HepG2 (cell line): Measurements from ENCODE around the gene MORN1. TPM values are rescaled to one million over a fixed set of nuclear protein-coding genes. Genes with fewer than 3 reads are reported as not detected.
A peak's percentile ranks its signal among the peaks of the same experiment; 100 is the strongest.

ENCODE experiments used
- ATAC-seq: fragments of 200-7000 bp; cut with Tn5 transposase; 3 replicates; pipeline ENCODE4 v1.9.1; 2020; ENCODE audit warnings: mild to moderate bottlenecking, moderate library complexity
- BruUV-seq: library from RNA; stranded (reverse); fragments of 400-500 nt; replicated peaks from 2 replicates; lab custom pipeline; 2021; lab: Mats Ljungman, UMichigan
- CTCF ChIA-PET: fragments of 300-600 bp; formaldehyde crosslinking; extraction: SDS; loops from one replicate; lab custom pipeline; 2021; ENCODE audit warnings: low total read pairs, inconsistent platforms, low intra/inter-chr PET ratio; lab: Yijun Ruan, JAX
- POLR2A ChIA-PET: fragments of 350-600 bp; sonication (Branson Sonifier 250); formaldehyde crosslinking; loops from one replicate; lab custom pipeline; 2020; ENCODE audit warnings: antibody characterized with exemption, inconsistent platforms; lab: Yijun Ruan, JAX
- DNase-seq: peaks from one replicate; pipeline ENCODE4 v3.0.0-alpha.2; 2015; ENCODE audit warnings: low spot score
- FAIRE-seq: peaks from 3 replicates; lab custom pipeline; 2011; peaks lifted over from hg19 to GRCh38; lab: Jason Lieb, UNC
- H2AFZ ChIP-seq: one replicate; pipeline ENCODE4 v1.6.1; 2011; ENCODE audit warnings: low read length, inconsistent platforms
- H3K27ac ChIP-seq: fragments of 300-600 bp; 3 replicates; pipeline ENCODE4 v1.8.0; 2011; ENCODE audit warnings: mixed run types, mild to moderate bottlenecking, mixed read lengths, low read length, inconsistent platforms; ENCODE audit not compliant: insufficient read depth; ENCODE audit errors: extremely low read length
- H3K27me3 ChIP-seq, 2 experiments: fragments of 200-600 bp in 1 of 2; 2 replicates in 1 of 2; 3 replicates in 1 of 2; pipeline versions ENCODE4 v1.6.0 to v1.8.0; 2011; ENCODE audit warnings: low read length in 2 of 2, mild to moderate bottlenecking in 2 of 2, moderate library complexity in 2 of 2, inconsistent platforms in 1 of 2; ENCODE audit not compliant: insufficient read depth in 2 of 2, control insufficient read depth in 1 of 2
- H3K36me3 ChIP-seq, 2 experiments: fragments of 200-600 bp in 1 of 2; replicated peaks in 1 of 2; 2 replicates in 1 of 2; 3 replicates in 1 of 2; pipeline versions ENCODE4 v1.5.1 to v1.8.0; 2011; ENCODE audit warnings: low read length in 2 of 2, inconsistent platforms in 1 of 2; ENCODE audit not compliant: insufficient read depth in 2 of 2, control insufficient read depth in 1 of 2
- H3K4me1 ChIP-seq: 2 replicates; pipeline ENCODE4 v1.5.1; 2012; ENCODE audit warnings: low read length, inconsistent platforms; ENCODE audit not compliant: insufficient read depth
- H3K4me2 ChIP-seq: 2 replicates; pipeline ENCODE4 v1.6.0; 2011; ENCODE audit warnings: low read depth, low read length, inconsistent platforms
- H3K4me3 ChIP-seq, 3 experiments: fragments of 200-600 bp in 1 of 3; sonication (generic), shearing (Covaris generic) in 1 of 3; replicated peaks in 1 of 3; 2 replicates each; pipeline ENCODE4 v1.5.1; 2011 to 2016; ENCODE audit warnings: low read length in 3 of 3, inconsistent platforms in 2 of 3, low read depth in 2 of 3, mild to moderate bottlenecking in 2 of 3, control low read depth in 1 of 3, mixed read lengths in 1 of 3; ENCODE audit not compliant: insufficient read depth in 1 of 3
- H3K79me2 ChIP-seq: one replicate; pipeline ENCODE4 v1.6.1; 2011; ENCODE audit warnings: low read length, inconsistent platforms; ENCODE audit not compliant: insufficient read depth
- H3K9ac ChIP-seq: 2 replicates; pipeline ENCODE4 v1.6.0; 2011; ENCODE audit warnings: mild to moderate bottlenecking, low read depth, low read length, inconsistent platforms; ENCODE audit not compliant: insufficient read depth
- H3K9me3 ChIP-seq: 2 replicates; pipeline ENCODE4 v1.5.1; 2012; ENCODE audit warnings: mild to moderate bottlenecking, low read length
- H4K20me1 ChIP-seq: 2 replicates; pipeline ENCODE4 v1.6.0; 2011; ENCODE audit warnings: inconsistent platforms, mild to moderate bottlenecking, low read length, moderate library complexity; ENCODE audit not compliant: insufficient read depth
- ARNTL ChIP-seq: sonication (generic); formaldehyde crosslinking; IDR thresholded peaks from 2 replicates; pipeline ENCODE4 v1.4.0; 2020; ENCODE audit warnings: mild to moderate bottlenecking, missing genetic modification reagents
- CBX5 ChIP-seq: sonication (generic); formaldehyde crosslinking; IDR thresholded peaks from 2 replicates; pipeline ENCODE4 v1.4.0; 2020; ENCODE audit warnings: missing genetic modification reagents, borderline replicate concordance
- DPF2 ChIP-seq: sonication (generic); formaldehyde crosslinking; IDR thresholded peaks from 2 replicates; pipeline ENCODE4 v1.4.0; 2020; ENCODE audit warnings: mild to moderate bottlenecking, low read depth, missing genetic modification reagents, borderline replicate concordance
- E2F1 ChIP-seq: sonication (generic); formaldehyde crosslinking; IDR thresholded peaks from 2 replicates; pipeline ENCODE4 v1.5.0; 2020; ENCODE audit warnings: missing genetic modification reagents
- ELF1 ChIP-seq: sonication (generic); formaldehyde crosslinking; IDR thresholded peaks from 2 replicates; pipeline ENCODE4 v1.4.0; 2020; ENCODE audit warnings: missing genetic modification reagents
- HNF1A ChIP-seq, 2 experiments: sonication (generic) in 1 of 2; formaldehyde crosslinking in 1 of 2; IDR thresholded peaks; 2 replicates each; pipeline versions ENCODE4 v1.4.0 to v1.6.1; 2016 to 2020; ENCODE audit warnings: borderline replicate concordance in 1 of 2, low read depth in 1 of 2, mild to moderate bottlenecking in 1 of 2, missing genetic modification reagents in 1 of 2
- IRF2 ChIP-seq: IDR thresholded peaks from 2 replicates; pipeline ENCODE4 v1.6.1; 2018; ENCODE audit warnings: missing genetic modification reagents, missing compliant biosample characterization
- KAT2B ChIP-seq: fragments of 150-350 bp; IDR thresholded peaks from 2 replicates; pipeline ENCODE4 v1.6.1; 2014; ENCODE audit warnings: low read depth, low read length, borderline replicate concordance
- PHF5A ChIP-seq: IDR thresholded peaks from one replicate; pipeline ENCODE4 v1.6.1; 2018; ENCODE audit warnings: low read depth, missing genetic modification reagents; ENCODE audit not compliant: unreplicated experiment
- REL ChIP-seq: sonication (generic); formaldehyde crosslinking; conservative IDR thresholded peaks from 2 replicates; pipeline ENCODE4 v1.8.0; 2022; ENCODE audit warnings: mild to moderate bottlenecking, missing genetic modification reagents, moderate library complexity
- SNAPC2 ChIP-seq: sonication (generic); formaldehyde crosslinking; IDR thresholded peaks from 2 replicates; pipeline ENCODE4 v1.8.1; 2022; ENCODE audit warnings: mild to moderate bottlenecking, missing genetic modification reagents
- TRIM22 ChIP-seq: fragments of 450-650 bp; IDR thresholded peaks from 2 replicates; pipeline ENCODE4 v1.6.1; 2017
- ZBTB7B ChIP-seq: sonication (generic); formaldehyde crosslinking; IDR thresholded peaks from 2 replicates; pipeline ENCODE4 v1.4.0; 2020; ENCODE audit warnings: missing genetic modification reagents
- ZNF616 ChIP-seq: sonication (generic); formaldehyde crosslinking; IDR thresholded peaks from 2 replicates; pipeline ENCODE4 v1.5.0; 2020; ENCODE audit warnings: low read depth, mild to moderate bottlenecking, missing genetic modification reagents
- ZNF746 ChIP-seq: sonication (generic); formaldehyde crosslinking; IDR thresholded peaks from 2 replicates; pipeline ENCODE4 v1.8.0; 2022; ENCODE audit warnings: mild to moderate bottlenecking, missing genetic modification reagents
- ZSCAN29 ChIP-seq: sonication (generic); formaldehyde crosslinking; conservative IDR thresholded peaks from 2 replicates; pipeline ENCODE4 v1.4.0; 2020; ENCODE audit warnings: mild to moderate bottlenecking, missing genetic modification reagents
- WGBS: methylation state at CpG from one replicate; pipeline ENCODE4 v1.1.6; 2017; ENCODE audit warnings: low lambda C conversion rate; 5-methylcytosine and 5-hydroxymethylcytosine counted together
- in situ Hi-C: cut with HindIII; loops from 2 replicates; pipeline ENCODE4 v1.10.0; 2017; ENCODE audit warnings: low pct_unique_long_range_greater_than_20kb; ENCODE audit not compliant: extremely low pct_ligation_motif_present
- intact Hi-C: fragments of 100-400 bp; cut with micrococcal nuclease; formaldehyde crosslinking; loops from one replicate; pipeline ENCODE4 v1.10.0; 2022; ENCODE audit not compliant: unreplicated experiment
- polyA plus RNA-seq, 8 experiments: library from polyadenylated mRNA; depleted of rRNA in 3 of 8; stranded (reverse) in 7 of 8; unstranded in 1 of 8; fragments of >200 nt; fragmentation: Illumina TruSeq in 4 of 8; extraction: Trizol in 4 of 8; gene quantifications; 2 replicates each; pipeline versions ENCODE4 v1.2.1 to v1.2.3, GENCODE V29; 2011 to 2016; ENCODE audit warnings: low read depth in 4 of 8, missing spikeins in 1 of 8, mixed read lengths in 1 of 8; ENCODE audit not compliant: insufficient read depth in 1 of 8
- total RNA-seq, 5 experiments: library from RNA; depleted of rRNA; stranded (reverse); fragments of >200 nt; fragmentation: Illumina TruSeq; extraction: Trizol; gene quantifications; 2 replicates each; pipeline ENCODE4 v1.2.3, GENCODE V29; 2016; ENCODE audit warnings: low read depth in 1 of 5

Gene MORN1
- total and polyA plus RNA-seq, 2 of the 13 experiments (the other 11 are each of a cell fraction or from before 2014, with no cell fraction given) = 3.1 to 6.5 TPM

GRCh38 chr1:2412773-2413494, 21.6 kb upstream of the MORN1 start:
- 0% methylated on average over 4 of the region's 66 CpGs for WGBS
- Histone ChIP-seq H2AFZ (no peak overlapping the region), H3K9ac (peak overlapping the region; percentile 100), H3K9me3 (no peaks in the 10 kb centered on the region), H3K4me1 (peaks cover 34% of the 10 kb centered on the region), H4K20me1 (no peaks in the 10 kb centered on the region), H3K36me3 (peaks cover 15 to 22% of the 10 kb centered on the region in 2 experiments; a peak in 4 of 5 replicates), H3K79me2 (peaks cover 17% of the 10 kb centered on the region), H3K27ac (peak overlapping the region; percentile 100), H3K4me3 (peak overlapping the region; percentile 74 to 94 (median 85)), H3K4me2 (peak overlapping the region; percentile 85), H3K27me3 (peaks cover 3 to 27% of the 10 kb centered on the region in 2 experiments)
- in situ Hi-C loops (loop anchor here (5.0 kb wide), 1 partner anchor 134 kb away; no protein-coding TSS in a partner anchor), intact Hi-C loops (loop anchor here (2.0 kb wide), 1 partner anchor 230 kb away; no protein-coding TSS in a partner anchor)
- ATAC-seq (peak; percentile 66), DNase-seq (peak; percentile 68), FAIRE-seq (no peak)
- BruUV-seq = TSS peak; percentile 83
- CTCF ChIA-PET = interaction anchor here (2.7 kb wide), 1 partner anchor 135 kb away, joined by 18 read pairs; no protein-coding TSS in a partner anchor
- POLR2A ChIA-PET = interaction anchor here (0.6 to 2.4 kb wide), 21 partner anchors 11 to 1058 kb away, joined by 3 to 29 read pairs (median 4); partner anchors contain the start of genes FAAP20, MORN1, PANK4 and PRXL2B
- no peak for TF ChIP-seq ZNF616 (CRISPR knock-in tag)
- 0 out of 2 replicates have a peak, but pooled peaks have one; percentile 21 for TF ChIP-seq ZNF746 (CRISPR knock-in tag)
- TF ChIP-seq REL (CRISPR knock-in tag) = peak; percentile 90
- TF ChIP-seq E2F1 (CRISPR knock-in tag) = peak; percentile 91
- TF ChIP-seq PHF5A = no peak
- TF ChIP-seq SNAPC2 = 0 out of 2 replicates have a peak, but pooled peaks have one; percentile 51
- no peak for TF ChIP-seq HNF1A (IDR thresholded peaks at IDR 0.05; ENCODE audit: low read depth)
- no peak for TF ChIP-seq HNF1A (CRISPR knock-in tag; IDR thresholded peaks at IDR 0.05; ENCODE audit: borderline replicate concordance)
- no peak for TF ChIP-seq KAT2B
- TF ChIP-seq IRF2 (CRISPR knock-in tag) = no peak; the same call in 1 of the 2 replicates
- TF ChIP-seq ZBTB7B (CRISPR knock-in tag) = peak; percentile 20; the same call in 1 of the 2 replicates
- TF ChIP-seq ARNTL (CRISPR knock-in tag) = no peak
- no peak for TF ChIP-seq CBX5 (CRISPR knock-in tag)
- no peak for TF ChIP-seq DPF2 (CRISPR knock-in tag)
- no peak for TF ChIP-seq TRIM22
- TF ChIP-seq ZSCAN29 (CRISPR knock-in tag) = no peak
- TF ChIP-seq ELF1 = no peak
